ENCODE results near the gene KPTN.

DNA sequence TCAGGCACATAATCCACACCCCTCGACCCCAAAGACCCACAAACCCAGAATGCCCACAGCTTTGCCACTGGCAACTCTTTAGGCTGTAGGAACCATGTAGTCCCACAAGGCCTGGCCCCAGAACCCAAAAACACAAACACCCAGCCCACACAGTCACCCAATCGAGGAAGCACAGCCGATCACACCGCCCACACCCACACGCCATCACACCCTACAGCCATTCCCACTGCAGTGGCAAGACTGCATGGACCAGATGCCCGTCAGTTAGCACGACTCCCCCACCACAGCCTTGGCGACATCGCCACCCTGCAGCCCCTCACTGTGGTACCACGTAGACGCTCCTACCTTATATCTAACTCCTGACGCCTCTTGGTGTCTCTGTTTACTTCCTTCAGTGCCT is 40.7 kb downstream of the KPTN start:
- TF ChIP-seq, protein P1, sequence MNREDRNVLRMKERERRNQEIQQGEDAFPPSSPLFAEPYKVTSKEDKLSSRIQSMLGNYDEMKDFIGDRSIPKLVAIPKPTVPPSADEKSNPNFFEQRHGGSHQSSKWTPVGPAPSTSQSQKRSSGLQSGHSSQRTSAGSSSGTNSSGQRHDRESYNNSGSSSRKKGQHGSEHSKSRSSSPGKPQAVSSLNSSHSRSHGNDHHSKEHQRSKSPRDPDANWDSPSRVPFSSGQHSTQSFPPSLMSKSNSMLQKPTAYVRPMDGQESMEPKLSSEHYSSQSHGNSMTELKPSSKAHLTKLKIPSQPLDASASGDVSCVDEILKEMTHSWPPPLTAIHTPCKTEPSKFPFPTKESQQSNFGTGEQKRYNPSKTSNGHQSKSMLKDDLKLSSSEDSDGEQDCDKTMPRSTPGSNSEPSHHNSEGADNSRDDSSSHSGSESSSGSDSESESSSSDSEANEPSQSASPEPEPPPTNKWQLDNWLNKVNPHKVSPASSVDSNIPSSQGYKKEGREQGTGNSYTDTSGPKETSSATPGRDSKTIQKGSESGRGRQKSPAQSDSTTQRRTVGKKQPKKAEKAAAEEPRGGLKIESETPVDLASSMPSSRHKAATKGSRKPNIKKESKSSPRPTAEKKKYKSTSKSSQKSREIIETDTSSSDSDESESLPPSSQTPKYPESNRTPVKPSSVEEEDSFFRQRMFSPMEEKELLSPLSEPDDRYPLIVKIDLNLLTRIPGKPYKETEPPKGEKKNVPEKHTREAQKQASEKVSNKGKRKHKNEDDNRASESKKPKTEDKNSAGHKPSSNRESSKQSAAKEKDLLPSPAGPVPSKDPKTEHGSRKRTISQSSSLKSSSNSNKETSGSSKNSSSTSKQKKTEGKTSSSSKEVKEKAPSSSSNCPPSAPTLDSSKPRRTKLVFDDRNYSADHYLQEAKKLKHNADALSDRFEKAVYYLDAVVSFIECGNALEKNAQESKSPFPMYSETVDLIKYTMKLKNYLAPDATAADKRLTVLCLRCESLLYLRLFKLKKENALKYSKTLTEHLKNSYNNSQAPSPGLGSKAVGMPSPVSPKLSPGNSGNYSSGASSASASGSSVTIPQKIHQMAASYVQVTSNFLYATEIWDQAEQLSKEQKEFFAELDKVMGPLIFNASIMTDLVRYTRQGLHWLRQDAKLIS (CRISPR knock-in tag; IDR thresholded peaks at IDR 0.05), result no peak
- TF ChIP-seq, protein P2, sequence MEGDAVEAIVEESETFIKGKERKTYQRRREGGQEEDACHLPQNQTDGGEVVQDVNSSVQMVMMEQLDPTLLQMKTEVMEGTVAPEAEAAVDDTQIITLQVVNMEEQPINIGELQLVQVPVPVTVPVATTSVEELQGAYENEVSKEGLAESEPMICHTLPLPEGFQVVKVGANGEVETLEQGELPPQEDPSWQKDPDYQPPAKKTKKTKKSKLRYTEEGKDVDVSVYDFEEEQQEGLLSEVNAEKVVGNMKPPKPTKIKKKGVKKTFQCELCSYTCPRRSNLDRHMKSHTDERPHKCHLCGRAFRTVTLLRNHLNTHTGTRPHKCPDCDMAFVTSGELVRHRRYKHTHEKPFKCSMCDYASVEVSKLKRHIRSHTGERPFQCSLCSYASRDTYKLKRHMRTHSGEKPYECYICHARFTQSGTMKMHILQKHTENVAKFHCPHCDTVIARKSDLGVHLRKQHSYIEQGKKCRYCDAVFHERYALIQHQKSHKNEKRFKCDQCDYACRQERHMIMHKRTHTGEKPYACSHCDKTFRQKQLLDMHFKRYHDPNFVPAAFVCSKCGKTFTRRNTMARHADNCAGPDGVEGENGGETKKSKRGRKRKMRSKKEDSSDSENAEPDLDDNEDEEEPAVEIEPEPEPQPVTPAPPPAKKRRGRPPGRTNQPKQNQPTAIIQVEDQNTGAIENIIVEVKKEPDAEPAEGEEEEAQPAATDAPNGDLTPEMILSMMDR (CRISPR knock-in tag; IDR thresholded peaks at IDR 0.05), result no peak
- TF ChIP-seq, protein P3, sequence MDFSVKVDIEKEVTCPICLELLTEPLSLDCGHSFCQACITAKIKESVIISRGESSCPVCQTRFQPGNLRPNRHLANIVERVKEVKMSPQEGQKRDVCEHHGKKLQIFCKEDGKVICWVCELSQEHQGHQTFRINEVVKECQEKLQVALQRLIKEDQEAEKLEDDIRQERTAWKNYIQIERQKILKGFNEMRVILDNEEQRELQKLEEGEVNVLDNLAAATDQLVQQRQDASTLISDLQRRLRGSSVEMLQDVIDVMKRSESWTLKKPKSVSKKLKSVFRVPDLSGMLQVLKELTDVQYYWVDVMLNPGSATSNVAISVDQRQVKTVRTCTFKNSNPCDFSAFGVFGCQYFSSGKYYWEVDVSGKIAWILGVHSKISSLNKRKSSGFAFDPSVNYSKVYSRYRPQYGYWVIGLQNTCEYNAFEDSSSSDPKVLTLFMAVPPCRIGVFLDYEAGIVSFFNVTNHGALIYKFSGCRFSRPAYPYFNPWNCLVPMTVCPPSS (IDR thresholded peaks at IDR 0.05), result no peak
- TF ChIP-seq DNMT3B (CRISPR knock-in tag; conservative IDR thresholded peaks at IDR 0.05) (no peak), NFYB (CRISPR knock-in tag; IDR thresholded peaks at IDR 0.05) (no peak), POLR2A (IDR thresholded peaks at IDR 0.05; ENCODE audit: insufficient read depth in 1 of 2, low read depth in 2 of 2, low read length in 2 of 2) (no peak), ZZZ3 (CRISPR knock-in tag; IDR thresholded peaks at IDR 0.05; ENCODE audit: borderline replicate concordance) (no peak)
